Measurements from ENCODE around the gene CCL5. TPM values are rescaled to one million over a fixed set of nuclear protein-coding genes. Genes with fewer than 3 reads are reported as not detected.

Gene CCL5
- total RNA-seq, 1 donor, result 0.36 TPM

GRCh38 chr17:35895636-35896587 is 15.8 kb upstream of the CCL5 start:
- peak; percentile 86 for DNase-seq (ENCODE audit: insufficient read length, low spot score, missing footprints)
- Histone ChIP-seq H3K27ac (ENCODE audit: low read depth, low read length) (peak overlapping the region; percentile 42), H3K4me2 (ENCODE audit: insufficient read depth, low read length) (peak overlapping the region; percentile 8), H3K27me3 (ENCODE audit: insufficient read depth, low read length) (no peaks in the 10 kb centered on the region), H4K20me1 (ENCODE audit: insufficient read depth, low read length) (no peaks in the 10 kb centered on the region), H3K79me2 (ENCODE audit: insufficient read depth, low read length) (no peaks in the 10 kb centered on the region), H2AFZ (ENCODE audit: low read length) (peak overlapping the region; percentile 17), H3K4me3 (ENCODE audit: insufficient read depth, low read length) (no peak overlapping the region), H3K36me3 (ENCODE audit: insufficient read depth, low read length) (no peaks in the 10 kb centered on the region), H3K9me3 (ENCODE audit: low read depth, low read length) (no peaks in the 10 kb centered on the region), H3K4me1 (ENCODE audit: insufficient read depth, low read length) (peaks cover 37% of the 10 kb centered on the region)
- no peak for TF ChIP-seq CTCF (IDR thresholded peaks at IDR 0.05; ENCODE audit: extremely low read depth, low read depth, low read length)

GRCh38 chr17:35894206-35894605 is 14.0 kb upstream of the CCL5 start:
- Histone ChIP-seq H3K9me3 (ENCODE audit: low read depth, low read length) (no peaks in the 10 kb centered on the region), H4K20me1 (ENCODE audit: insufficient read depth, low read length) (no peaks in the 10 kb centered on the region), H3K4me2 (ENCODE audit: insufficient read depth, low read length) (no peak overlapping the region), H3K36me3 (ENCODE audit: insufficient read depth, low read length) (no peaks in the 10 kb centered on the region), H3K27ac (ENCODE audit: low read depth, low read length) (no peak overlapping the region), H3K4me1 (ENCODE audit: insufficient read depth, low read length) (peaks cover 32% of the 10 kb centered on the region), H2AFZ (ENCODE audit: low read length) (no peak overlapping the region), H3K79me2 (ENCODE audit: insufficient read depth, low read length) (no peaks in the 10 kb centered on the region), H3K27me3 (ENCODE audit: insufficient read depth, low read length) (no peaks in the 10 kb centered on the region), H3K4me3 (ENCODE audit: insufficient read depth, low read length) (no peak overlapping the region)
- no peak for TF ChIP-seq CTCF (IDR thresholded peaks at IDR 0.05; ENCODE audit: extremely low read depth, low read depth, low read length)
- no peak for DNase-seq (ENCODE audit: insufficient read length, low spot score, missing footprints)

- Histone ChIP-seq H3K9me3 (ENCODE audit: low read depth, low read length) (no peaks in the 10 kb centered on the region), H3K27me3 (ENCODE audit: insufficient read depth, low read length) (no peaks in the 10 kb centered on the region)
- no peak for TF ChIP-seq CTCF (IDR thresholded peaks at IDR 0.05; ENCODE audit: extremely low read depth, low read depth, low read length)
These were observed 13.6 kb upstream of the CCL5 start for GRCh38 chr17:35893751-35894150.

More at GRCh38 chr17:35893751-35894150, 13.6 kb upstream of the CCL5 start:
- H3K4me2 ChIP-seq (ENCODE audit: insufficient read depth, low read length), result no peak overlapping the region
- H3K79me2 ChIP-seq (ENCODE audit: insufficient read depth, low read length), result no peaks in the 10 kb centered on the region
- no peak overlapping the region for H3K27ac ChIP-seq (ENCODE audit: low read depth, low read length)
- H3K4me3 ChIP-seq (ENCODE audit: insufficient read depth, low read length), result no peak overlapping the region
- H2AFZ ChIP-seq (ENCODE audit: low read length), result no peak overlapping the region
- no peak for DNase-seq (ENCODE audit: insufficient read length, low spot score, missing footprints)
- no peaks in the 10 kb centered on the region for H3K36me3 ChIP-seq (ENCODE audit: insufficient read depth, low read length)
- H4K20me1 ChIP-seq (ENCODE audit: insufficient read depth, low read length), result no peaks in the 10 kb centered on the region
- peaks cover 32% of the 10 kb centered on the region for H3K4me1 ChIP-seq (ENCODE audit: insufficient read depth, low read length)

All from osteoblast (primary cell).